T-helper 17 cell (primary cell): Measurements from ENCODE around the gene PREX1. TPM values are rescaled to one million over a fixed set of nuclear protein-coding genes. Genes with fewer than 3 reads are reported as not detected.
"Not testable (repeated sequence)": the region's sequence is repeated elsewhere in the genome, so short reads cannot be mapped to it uniquely, and the experiment has no call there.

ENCODE experiments used
- ATAC-seq: fragments of 150-1000 bp; cut with Tn5 transposase; 2 replicates; pipeline ENCODE4 v1.10.0; 2021; ENCODE audit warnings: mild to moderate bottlenecking, moderate library complexity
- DNase-seq, 3 donors: peaks; one replicate each; pipeline versions ENCODE4 v3.0.0 to v3.0.0-alpha.2; 2020 to 2021
- H3K9me3 ChIP-seq: one replicate; pipeline ENCODE4 v1.7.0; 2013; ENCODE audit warnings: low read length, mild to moderate bottlenecking; ENCODE audit not compliant: control insufficient read depth, poor library complexity, severe bottlenecking
- H3K27ac Mint-ChIP-seq: one replicate; pipeline ENCODE4 v1.8.0; 2022; ENCODE audit warnings: mild to moderate bottlenecking, moderate library complexity, mixed read lengths
- H3K27me3 Mint-ChIP-seq: one replicate; pipeline ENCODE4 v1.8.0; 2022; ENCODE audit warnings: mixed read lengths
- H3K36me3 Mint-ChIP-seq: one replicate; pipeline ENCODE4 v1.8.0; 2022; ENCODE audit warnings: low read depth, mixed read lengths
- H3K4me1 Mint-ChIP-seq: one replicate; pipeline ENCODE4 v1.8.0; 2022; ENCODE audit warnings: mild to moderate bottlenecking, mixed read lengths
- H3K4me3 Mint-ChIP-seq: one replicate; pipeline ENCODE4 v1.8.0; 2022; ENCODE audit warnings: mild to moderate bottlenecking, moderate library complexity, mixed read lengths
- total RNA-seq, 4 donors: library from RNA in 2 of 4; stranded (reverse) in 2 of 4; gene quantifications; one replicate each; pipeline ENCODE4 v1.2.3 and lab custom pipeline; 2022 to 2026

Gene PREX1
- total RNA-seq, 2 donors from 2014 or later = 188 to 200 TPM

- Mint-ChIP-seq H3K27me3 (no peaks in the 10 kb centered on the region), H3K4me1 (peaks cover 68% of the 10 kb centered on the region), H3K4me3 (peak overlapping the region; percentile 83), H3K27ac (peak overlapping the region; percentile 99), H3K36me3 (no peaks in the 10 kb centered on the region)
- peaks cover 4% of the 10 kb centered on the region for H3K9me3 ChIP-seq
- DNase-seq (no peak), ATAC-seq (no peak)
Observed at GRCh38 chr20:48759631-48760245, 68.1 kb downstream of the PREX1 start.

GRCh38 chr20:48758206-48758820 is 69.5 kb downstream of the PREX1 start:
- no peak for ATAC-seq
- no peak for DNase-seq
- Mint-ChIP-seq H3K4me1 (peaks cover 72% of the 10 kb centered on the region), H3K4me3 (peak overlapping the region; percentile 58), H3K36me3 (no peaks in the 10 kb centered on the region), H3K27me3 (no peaks in the 10 kb centered on the region), H3K27ac (peak overlapping the region; percentile 99)
- H3K9me3 ChIP-seq = peaks cover 4% of the 10 kb centered on the region

- DNase-seq, ATAC-seq, H3K36me3 Mint-ChIP-seq, H3K27me3 Mint-ChIP-seq, H3K9me3 ChIP-seq: not testable (repeated sequence)
- Mint-ChIP-seq H3K4me3 (peak overlapping the region; percentile 19), H3K27ac (peak overlapping the region; percentile 99), H3K4me1 (peaks cover 75% of the 10 kb centered on the region)
Observed at GRCh38 chr20:48756774-48757173, 71.0 kb downstream of the PREX1 start.

GRCh38 chr20:48754292-48754691 is 73.5 kb downstream of the PREX1 start:
- Mint-ChIP-seq H3K4me3 (no peak overlapping the region), H3K27ac (peak overlapping the region; percentile 97), H3K27me3 (no peaks in the 10 kb centered on the region), H3K4me1 (peaks cover 76% of the 10 kb centered on the region), H3K36me3 (no peaks in the 10 kb centered on the region)
- H3K9me3 ChIP-seq = peaks cover 4% of the 10 kb centered on the region
- no peak for DNase-seq
- ATAC-seq = no peak

- Mint-ChIP-seq H3K4me1 (peaks cover 77% of the 10 kb centered on the region), H3K27me3 (no peaks in the 10 kb centered on the region), H3K27ac (peak overlapping the region; percentile 97), H3K36me3 (no peaks in the 10 kb centered on the region), H3K4me3 (peak overlapping the region; percentile 59)
- H3K9me3 ChIP-seq = peaks cover 4% of the 10 kb centered on the region
- ATAC-seq (no peak), DNase-seq (no peak)
Observed at GRCh38 chr20:48752963-48753362, 74.8 kb downstream of the PREX1 start.

- peaks cover 4% of the 10 kb centered on the region for H3K9me3 ChIP-seq
- peaks cover 71% of the 10 kb centered on the region for H3K4me1 Mint-ChIP-seq
- peak overlapping the region; percentile 59 for H3K4me3 Mint-ChIP-seq
- H3K27ac Mint-ChIP-seq = peak overlapping the region; percentile 97
- no peaks in the 10 kb centered on the region for H3K36me3 Mint-ChIP-seq
- no peaks in the 10 kb centered on the region for H3K27me3 Mint-ChIP-seq
- no peak for ATAC-seq
- no peak for DNase-seq
Observed at GRCh38 chr20:48751871-48752270, 75.9 kb downstream of the PREX1 start.

GRCh38 chr20:48750941-48751635 is 76.7 kb downstream of the PREX1 start:
- ATAC-seq (peak; percentile 97), DNase-seq (peak; percentile 36 to 58 (median 57))
- Mint-ChIP-seq H3K27me3 (no peaks in the 10 kb centered on the region), H3K4me1 (peaks cover 67% of the 10 kb centered on the region), H3K36me3 (no peaks in the 10 kb centered on the region), H3K27ac (peak overlapping the region; percentile 97), H3K4me3 (peak overlapping the region; percentile 59)
- H3K9me3 ChIP-seq = peaks cover 4% of the 10 kb centered on the region

GRCh38 chr20:48750376-48750775 is 77.4 kb downstream of the PREX1 start:
- H3K9me3 ChIP-seq = peaks cover 4% of the 10 kb centered on the region
- peaks cover 64% of the 10 kb centered on the region for H3K4me1 Mint-ChIP-seq
- no peaks in the 10 kb centered on the region for H3K36me3 Mint-ChIP-seq
- peak overlapping the region; percentile 97 for H3K27ac Mint-ChIP-seq
- H3K27me3 Mint-ChIP-seq = no peaks in the 10 kb centered on the region
- H3K4me3 Mint-ChIP-seq = peak overlapping the region; percentile 59
- DNase-seq (no peak), ATAC-seq (no peak)

GRCh38 chr20:48749437-48749836 is 78.4 kb downstream of the PREX1 start:
- Mint-ChIP-seq H3K27ac (peak overlapping the region; percentile 97), H3K27me3 (no peaks in the 10 kb centered on the region), H3K4me3 (no peak overlapping the region), H3K36me3 (no peaks in the 10 kb centered on the region), H3K4me1 (peaks cover 64% of the 10 kb centered on the region)
- ATAC-seq (no peak), DNase-seq (no peak)
- no peaks in the 10 kb centered on the region for H3K9me3 ChIP-seq

- H3K9me3 ChIP-seq = no peaks in the 10 kb centered on the region
- DNase-seq = no peak
- peak overlapping the region; percentile 97 for H3K27ac Mint-ChIP-seq
- H3K4me1 Mint-ChIP-seq = peaks cover 63% of the 10 kb centered on the region
- H3K4me3 Mint-ChIP-seq = peak overlapping the region; percentile 28
- no peaks in the 10 kb centered on the region for H3K27me3 Mint-ChIP-seq
- ATAC-seq = no peak
- no peaks in the 10 kb centered on the region for H3K36me3 Mint-ChIP-seq
Observed at GRCh38 chr20:48748556-48748955, 79.2 kb downstream of the PREX1 start.

GRCh38 chr20:48747840-48748414 is 79.9 kb downstream of the PREX1 start:
- no peaks in the 10 kb centered on the region for H3K9me3 ChIP-seq
- Mint-ChIP-seq H3K27me3 (no peaks in the 10 kb centered on the region), H3K27ac (peak overlapping the region; percentile 97), H3K4me1 (peaks cover 62% of the 10 kb centered on the region), H3K36me3 (peaks cover 4% of the 10 kb centered on the region), H3K4me3 (peak overlapping the region; percentile 31)
- ATAC-seq (no peak), DNase-seq (no peak)

GRCh38 chr20:48745330-48745729 is 82.5 kb downstream of the PREX1 start:
- H3K36me3 Mint-ChIP-seq = peaks cover 8% of the 10 kb centered on the region
- no peaks in the 10 kb centered on the region for H3K9me3 ChIP-seq
- H3K27ac Mint-ChIP-seq = no peak overlapping the region
- H3K4me3 Mint-ChIP-seq = no peak overlapping the region
- peaks cover 45% of the 10 kb centered on the region for H3K4me1 Mint-ChIP-seq
- ATAC-seq (no peak), DNase-seq (no peak)
- H3K27me3 Mint-ChIP-seq = no peaks in the 10 kb centered on the region

- Mint-ChIP-seq H3K27ac (no peak overlapping the region), H3K4me3 (peak overlapping the region; percentile 36), H3K4me1 (peaks cover 45% of the 10 kb centered on the region), H3K36me3 (peaks cover 8% of the 10 kb centered on the region), H3K27me3 (no peaks in the 10 kb centered on the region)
- no peaks in the 10 kb centered on the region for H3K9me3 ChIP-seq
- ATAC-seq (no peak), DNase-seq (no peak)
Observed at GRCh38 chr20:48744515-48744914, 83.3 kb downstream of the PREX1 start.
